Type B pancreatic cell (in vitro differentiated cells): Measurements from ENCODE around the gene RALGPS1. TPM values are rescaled to one million over a fixed set of nuclear protein-coding genes. Genes with fewer than 3 reads are reported as not detected.
A peak's percentile ranks its signal among the peaks of the same experiment; 100 is the strongest.

Experiments
- DNase-seq: peaks from one replicate; pipeline ENCODE4 v3.0.0; 2021; ENCODE audit warnings: mixed read lengths; ENCODE audit not compliant: unreplicated experiment; ENCODE audit errors: extremely low spot score
- H3K27ac Mint-ChIP-seq: 2 replicates; pipeline ENCODE4 v1.8.0; 2021; ENCODE audit warnings: mild to moderate bottlenecking, mixed read lengths
- H3K27me3 Mint-ChIP-seq: 2 replicates; pipeline ENCODE4 v1.8.0; 2021; ENCODE audit warnings: mixed read lengths
- H3K36me3 Mint-ChIP-seq: 2 replicates; pipeline ENCODE4 v1.8.0; 2021; ENCODE audit warnings: mixed read lengths
- H3K4me1 Mint-ChIP-seq: one replicate; pipeline ENCODE4 v1.8.0; 2021; ENCODE audit warnings: mixed read lengths; ENCODE audit not compliant: unreplicated experiment
- H3K4me3 Mint-ChIP-seq: 2 replicates; pipeline ENCODE4 v1.8.0; 2021; ENCODE audit warnings: mild to moderate bottlenecking, mixed read lengths
- H3K9me3 Mint-ChIP-seq: 2 replicates; pipeline ENCODE4 v1.8.0; 2021; ENCODE audit warnings: mixed read lengths
- total RNA-seq: library from RNA; stranded (reverse); gene quantifications from 2 replicates; pipeline ENCODE4 v1.2.1, GENCODE V29; 2021; ENCODE audit warnings: low replicate concordance
- TF ChIP-seq, protein P1 (sequence below): fragments of 200-600 bp; sonication (generic); conservative IDR thresholded peaks from 2 replicates; pipeline ENCODE4 v1.5.0; 2021; ENCODE audit warnings: antibody characterized with exemption, mild to moderate bottlenecking

The RALGPS1 gene
- total RNA-seq, 1 donor from 2014 or later = 16.7 TPM

DNA sequence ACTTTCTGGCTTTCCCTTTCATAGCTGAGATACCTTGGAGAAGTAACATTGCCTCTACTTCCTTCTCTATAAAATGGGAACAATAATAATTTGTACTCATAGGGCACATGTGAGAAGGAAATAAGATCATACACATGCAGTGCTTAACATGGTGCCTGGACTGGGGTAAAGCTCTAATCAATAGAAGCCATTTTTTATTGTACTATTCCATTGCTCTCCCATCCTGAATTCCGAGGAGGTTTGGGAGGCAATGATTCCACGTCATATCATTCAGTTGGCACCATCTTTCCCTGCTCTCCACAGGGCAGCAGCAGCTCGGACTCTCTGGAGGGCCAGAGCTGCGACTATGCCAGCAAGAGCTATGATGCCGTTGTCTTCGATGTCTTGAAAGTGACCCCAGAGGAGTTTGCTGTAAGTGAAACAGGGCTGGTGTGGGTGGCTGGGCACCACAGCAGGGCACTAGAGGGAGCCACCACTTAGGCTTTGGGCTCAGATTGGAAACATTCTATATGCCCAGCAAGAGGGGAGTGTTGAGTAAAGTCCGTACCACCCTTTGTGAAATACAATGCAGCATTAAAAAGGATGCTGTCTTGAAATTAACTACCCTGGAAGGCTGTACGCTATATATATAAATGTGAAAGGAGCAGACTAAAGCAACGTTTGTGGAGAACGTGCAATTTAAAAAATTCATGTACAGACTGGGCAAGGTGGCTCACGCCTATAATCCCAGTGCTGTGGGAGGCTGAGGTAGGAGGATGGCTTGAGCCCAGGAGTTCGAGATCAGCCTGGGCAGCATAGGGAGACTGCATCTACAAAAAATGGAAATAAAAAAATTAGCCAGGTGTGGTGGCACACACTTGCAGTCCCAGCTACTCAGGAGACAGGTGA is 51.2 kb downstream of the RALGPS1 start:
- Mint-ChIP-seq H3K27ac (peak overlapping the region; percentile 35), H3K4me1 (no peaks in the 10 kb centered on the region), H3K9me3 (no peaks in the 10 kb centered on the region), H3K4me3 (no peak overlapping the region), H3K36me3 (no peaks in the 10 kb centered on the region), H3K27me3 (no peaks in the 10 kb centered on the region)
- TF ChIP-seq, protein P1, sequence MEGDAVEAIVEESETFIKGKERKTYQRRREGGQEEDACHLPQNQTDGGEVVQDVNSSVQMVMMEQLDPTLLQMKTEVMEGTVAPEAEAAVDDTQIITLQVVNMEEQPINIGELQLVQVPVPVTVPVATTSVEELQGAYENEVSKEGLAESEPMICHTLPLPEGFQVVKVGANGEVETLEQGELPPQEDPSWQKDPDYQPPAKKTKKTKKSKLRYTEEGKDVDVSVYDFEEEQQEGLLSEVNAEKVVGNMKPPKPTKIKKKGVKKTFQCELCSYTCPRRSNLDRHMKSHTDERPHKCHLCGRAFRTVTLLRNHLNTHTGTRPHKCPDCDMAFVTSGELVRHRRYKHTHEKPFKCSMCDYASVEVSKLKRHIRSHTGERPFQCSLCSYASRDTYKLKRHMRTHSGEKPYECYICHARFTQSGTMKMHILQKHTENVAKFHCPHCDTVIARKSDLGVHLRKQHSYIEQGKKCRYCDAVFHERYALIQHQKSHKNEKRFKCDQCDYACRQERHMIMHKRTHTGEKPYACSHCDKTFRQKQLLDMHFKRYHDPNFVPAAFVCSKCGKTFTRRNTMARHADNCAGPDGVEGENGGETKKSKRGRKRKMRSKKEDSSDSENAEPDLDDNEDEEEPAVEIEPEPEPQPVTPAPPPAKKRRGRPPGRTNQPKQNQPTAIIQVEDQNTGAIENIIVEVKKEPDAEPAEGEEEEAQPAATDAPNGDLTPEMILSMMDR = peak; percentile 72
- DNase-seq = no peak

GRCh38 chr9:126971261-126971660 is 56.7 kb downstream of the RALGPS1 start:
- H3K9me3 Mint-ChIP-seq = no peaks in the 10 kb centered on the region

DNA sequence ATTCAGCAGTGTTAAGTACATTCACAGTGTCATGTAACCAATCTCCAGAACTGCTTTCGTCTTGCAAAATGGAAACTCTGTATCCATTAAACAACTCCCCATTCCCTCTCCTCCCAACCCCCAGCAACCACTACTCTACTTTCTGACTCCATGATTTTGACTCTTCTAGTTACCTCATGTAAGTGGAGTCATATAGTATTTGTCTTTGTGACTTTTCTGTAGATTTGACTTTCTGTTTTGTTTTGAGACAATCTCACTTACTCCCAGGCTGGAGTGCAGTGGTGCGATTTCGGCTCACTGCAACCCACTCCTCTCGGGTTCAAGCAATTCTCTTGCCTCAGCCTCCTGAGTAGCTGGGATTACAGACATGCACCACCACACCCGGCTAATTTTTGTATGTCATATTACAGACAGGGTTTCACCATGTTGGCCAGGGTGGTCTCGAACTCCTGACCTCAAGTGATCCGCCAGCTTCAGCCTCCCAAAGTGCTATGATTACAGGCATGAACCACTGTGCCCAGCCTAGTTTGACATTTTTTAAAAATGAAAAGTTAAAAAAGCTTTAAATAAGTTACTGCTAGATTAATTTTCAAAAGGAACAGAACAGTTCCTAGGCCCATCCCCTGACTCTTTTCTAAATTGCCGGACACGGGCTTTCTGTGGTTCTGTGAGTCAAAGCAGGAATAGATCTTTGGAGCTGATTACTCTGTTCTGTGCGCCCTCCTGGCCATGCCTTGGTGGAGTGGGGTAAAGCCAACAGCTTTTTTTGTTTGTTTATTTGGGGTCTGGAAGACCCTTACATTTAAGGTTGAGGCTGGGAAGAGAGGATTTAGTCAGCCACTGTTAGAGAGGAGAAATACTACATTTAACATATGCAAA is 59.3 kb downstream of the RALGPS1 start:
- Mint-ChIP-seq H3K27ac (no peak overlapping the region), H3K4me3 (no peak overlapping the region), H3K27me3 (no peaks in the 10 kb centered on the region), H3K4me1 (no peaks in the 10 kb centered on the region), H3K36me3 (peaks cover 5% of the 10 kb centered on the region), H3K9me3 (no peaks in the 10 kb centered on the region)
- no peak for DNase-seq
- TF ChIP-seq, protein P1 = no peak

More at GRCh38 chr9:126971261-126971660, 56.7 kb downstream of the RALGPS1 start:
- no peak overlapping the region for H3K27ac Mint-ChIP-seq
- DNase-seq = no peak
- no peak overlapping the region for H3K4me3 Mint-ChIP-seq
- H3K27me3 Mint-ChIP-seq = no peaks in the 10 kb centered on the region
- H3K4me1 Mint-ChIP-seq = no peaks in the 10 kb centered on the region
- peaks cover 3% of the 10 kb centered on the region for H3K36me3 Mint-ChIP-seq
- TF ChIP-seq, protein P1 = no peak

DNA sequence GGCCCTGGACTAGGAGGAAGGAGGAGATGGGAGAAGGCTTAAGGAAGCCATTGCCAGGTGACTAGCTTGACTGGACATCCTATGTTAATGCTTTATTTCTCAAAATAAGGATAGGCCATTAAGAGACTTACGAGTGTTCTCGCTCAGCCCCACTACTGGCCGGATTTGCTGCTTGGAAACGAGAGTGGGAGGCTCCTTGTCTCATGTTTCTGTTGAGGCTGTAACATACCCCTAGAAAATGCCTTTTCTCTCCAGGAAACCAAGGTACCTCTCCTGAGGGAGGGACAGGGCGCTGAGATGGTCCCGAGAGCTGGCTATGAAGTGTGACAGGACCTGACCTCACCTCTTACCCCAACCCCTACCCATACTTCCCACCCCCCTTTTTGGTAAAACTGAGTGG is 60.0 kb downstream of the RALGPS1 start:
- TF ChIP-seq, protein P1 = no peak
- Mint-ChIP-seq H3K4me3 (no peak overlapping the region), H3K27ac (no peak overlapping the region), H3K36me3 (peaks cover 5% of the 10 kb centered on the region), H3K27me3 (no peaks in the 10 kb centered on the region), H3K9me3 (no peaks in the 10 kb centered on the region), H3K4me1 (peaks cover 5% of the 10 kb centered on the region)
- no peak for DNase-seq

GRCh38 chr9:126975327-126976220 is 61.0 kb downstream of the RALGPS1 start:
- no peaks in the 10 kb centered on the region for H3K9me3 Mint-ChIP-seq
- TF ChIP-seq, protein P1 = no peak
- H3K4me3 Mint-ChIP-seq = no peak overlapping the region
- no peaks in the 10 kb centered on the region for H3K27me3 Mint-ChIP-seq
- H3K4me1 Mint-ChIP-seq = peaks cover 10% of the 10 kb centered on the region
- H3K27ac Mint-ChIP-seq = no peak overlapping the region
- no peak for DNase-seq
- H3K36me3 Mint-ChIP-seq = peaks cover 5% of the 10 kb centered on the region
